GM21576 (cell line): ENCODE results near the gene TP53RK.

Experiments used
- ATAC-seq: cut with Tn5 transposase; IDR thresholded peaks from one replicate; pipeline ENCODE4 v1.9.1; 2021; ENCODE audit warnings: mild to moderate bottlenecking, moderate library complexity; ENCODE audit not compliant: unreplicated experiment

Gene TP53RK

GRCh38 chr20:46708172-46708860 is 19.1 kb upstream of the TP53RK start:
- no peak for ATAC-seq

- ATAC-seq, result no peak
Measured at GRCh38 chr20:46706242-46706641, 17.0 kb upstream of the TP53RK start.

- ATAC-seq, result no peak
Measured at GRCh38 chr20:46705378-46705729, 16.1 kb upstream of the TP53RK start.

- no peak for ATAC-seq
Measured at GRCh38 chr20:46704714-46705377, 15.6 kb upstream of the TP53RK start.

GRCh38 chr20:46703435-46703834 is 14.2 kb upstream of the TP53RK start:
- ATAC-seq, result no peak

GRCh38 chr20:46702447-46703203 is 13.4 kb upstream of the TP53RK start:
- ATAC-seq, result no peak

DNA sequence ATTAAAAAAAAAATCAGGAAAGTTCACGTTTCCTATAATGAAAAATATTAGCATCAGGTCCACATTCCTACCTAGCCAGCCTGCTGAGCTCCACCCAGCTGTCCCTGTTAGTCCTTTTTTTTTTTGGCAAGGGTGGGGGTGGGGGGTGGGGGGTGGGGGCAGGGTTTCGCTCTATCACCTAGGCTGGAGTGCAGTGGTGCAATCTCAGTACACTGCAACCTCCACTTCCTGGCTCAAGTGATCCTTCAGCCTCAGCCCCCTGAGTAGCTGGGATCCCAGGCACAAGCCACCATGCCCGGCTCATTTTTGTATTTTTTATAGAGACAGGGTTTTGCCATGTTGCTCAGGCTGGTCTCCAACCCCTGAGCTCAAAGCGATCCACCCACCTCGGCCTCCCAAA is 12.7 kb upstream of the TP53RK start:
- no peak for ATAC-seq

- no peak for ATAC-seq
Measured at GRCh38 chr20:46701556-46701955, 12.3 kb upstream of the TP53RK start.

DNA sequence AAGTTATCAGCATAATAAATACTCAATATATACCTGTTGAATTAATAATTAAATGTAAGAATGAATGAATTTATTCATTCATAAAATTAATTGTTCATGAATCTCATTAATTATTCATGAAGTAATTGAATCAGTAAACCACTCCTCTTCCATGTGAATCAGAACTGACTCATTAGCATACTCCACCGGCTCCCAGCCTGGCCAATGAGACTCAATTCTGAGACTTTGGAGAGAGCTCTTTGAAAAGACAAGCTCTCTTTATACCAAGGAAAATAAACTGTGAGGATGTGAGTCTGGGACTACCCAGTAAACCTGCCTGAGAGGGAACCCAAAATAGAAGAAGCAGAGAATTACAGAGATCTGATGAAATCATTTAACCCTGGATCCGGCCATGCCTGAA is 11.8 kb upstream of the TP53RK start:
- no peak for ATAC-seq

DNA sequence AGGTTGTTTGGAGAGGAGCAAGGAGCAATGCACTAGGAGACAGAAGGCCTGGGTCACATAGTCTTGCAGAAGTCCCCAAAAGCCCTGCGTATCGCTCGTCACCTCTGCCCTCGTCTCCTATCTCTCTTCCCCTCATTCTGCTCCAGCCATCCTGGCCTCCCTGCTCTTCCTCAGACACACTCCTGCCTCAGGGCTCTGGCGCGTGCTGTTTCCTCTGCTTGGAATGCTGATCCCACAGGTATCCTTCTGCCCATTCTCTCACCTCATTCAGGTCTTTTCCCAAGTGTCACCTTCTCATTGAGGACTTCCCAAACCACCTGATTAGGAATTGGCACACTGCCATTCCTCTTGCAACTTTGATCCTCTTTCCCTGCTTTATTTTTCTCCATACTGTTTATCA is 11.2 kb upstream of the TP53RK start:
- ATAC-seq, result no peak

DNA sequence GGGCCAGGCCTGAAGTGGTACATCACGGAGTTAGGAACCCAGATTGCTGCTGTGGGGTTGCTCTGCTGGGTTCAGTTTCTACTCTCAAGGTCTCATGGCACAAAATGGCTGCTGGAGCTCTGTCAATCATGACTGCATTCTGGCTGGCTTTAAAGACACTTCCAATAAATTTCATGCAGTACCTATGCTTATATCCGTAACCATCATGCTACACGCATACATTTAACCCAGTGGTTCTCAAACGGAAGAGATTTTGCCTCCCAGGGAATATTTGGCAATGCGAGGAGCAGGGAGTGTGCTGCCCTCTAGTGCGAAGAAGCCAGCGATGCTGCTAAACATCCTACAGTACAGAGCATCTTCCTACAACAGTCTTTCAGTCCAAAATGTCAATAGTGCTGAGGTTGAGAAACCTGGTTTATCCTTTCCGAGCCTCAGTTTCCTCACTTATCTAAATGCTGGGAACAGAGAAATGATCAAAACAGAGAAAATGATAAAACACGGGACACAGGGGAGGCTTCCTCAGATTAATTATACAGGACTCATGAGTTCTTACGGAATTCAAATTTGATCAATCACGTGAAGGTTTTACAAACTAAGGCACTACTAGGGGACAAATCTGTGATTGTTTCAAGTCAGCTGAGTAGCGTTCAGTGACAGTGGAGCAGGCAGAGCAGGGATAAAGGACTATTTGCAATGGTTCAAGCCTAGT is 10.6 kb upstream of the TP53RK start:
- ATAC-seq, result no peak

DNA sequence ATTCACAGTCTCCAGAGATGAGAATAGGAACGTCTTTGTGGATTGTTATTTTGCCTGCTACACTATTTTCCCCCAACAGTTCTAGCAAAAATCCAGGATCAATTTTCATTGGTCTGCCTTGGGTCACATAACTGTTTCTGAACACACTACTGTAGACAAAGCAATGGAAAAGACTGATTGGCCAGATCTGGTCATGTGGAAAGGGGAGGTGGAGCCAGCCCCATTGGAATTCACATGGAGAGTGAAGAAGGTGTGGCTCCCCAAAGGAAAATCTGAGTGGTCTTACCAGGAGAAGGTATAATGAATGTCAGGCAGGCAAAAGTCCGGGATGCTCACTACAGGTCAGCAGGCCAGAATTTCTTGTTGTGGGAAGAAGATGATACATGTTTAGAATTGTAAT is 9.5 kb upstream of the TP53RK start:
- no peak for ATAC-seq

DNA sequence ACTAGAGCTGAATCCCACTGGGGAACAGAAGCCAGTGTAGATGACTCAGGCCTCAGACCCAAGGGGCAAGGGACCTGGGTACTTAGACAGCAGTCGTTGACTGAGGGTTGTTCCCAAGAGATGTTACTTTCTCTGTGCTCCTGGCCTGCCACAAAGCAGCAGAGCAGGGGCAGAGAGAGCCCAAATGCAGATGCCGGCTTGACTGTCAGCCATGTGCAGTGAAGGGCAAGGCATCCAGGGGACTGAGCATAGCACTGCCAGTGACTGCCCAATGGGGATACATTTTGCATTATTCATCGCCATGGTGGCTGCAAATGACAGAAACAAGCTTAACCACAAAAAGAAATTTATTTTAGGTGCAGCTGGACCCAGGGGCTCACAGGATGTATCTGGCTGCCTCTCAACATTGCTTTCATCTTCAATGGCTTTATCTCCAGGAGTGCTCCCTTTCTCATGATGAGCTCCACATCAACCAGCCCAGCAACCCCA is 7.6 kb upstream of the TP53RK start:
- no peak for ATAC-seq

- no peak for ATAC-seq
Measured at GRCh38 chr20:46695892-46696291, 6.6 kb upstream of the TP53RK start.

- no peak for ATAC-seq
Measured at GRCh38 chr20:46694484-46694883, 5.2 kb upstream of the TP53RK start.

GRCh38 chr20:46691196-46691595 is 2.0 kb upstream of the TP53RK start:
- ATAC-seq, result no peak

- ATAC-seq, result no peak
Measured at GRCh38 chr20:46690219-46691106, 1.2 kb upstream of the TP53RK start.

DNA sequence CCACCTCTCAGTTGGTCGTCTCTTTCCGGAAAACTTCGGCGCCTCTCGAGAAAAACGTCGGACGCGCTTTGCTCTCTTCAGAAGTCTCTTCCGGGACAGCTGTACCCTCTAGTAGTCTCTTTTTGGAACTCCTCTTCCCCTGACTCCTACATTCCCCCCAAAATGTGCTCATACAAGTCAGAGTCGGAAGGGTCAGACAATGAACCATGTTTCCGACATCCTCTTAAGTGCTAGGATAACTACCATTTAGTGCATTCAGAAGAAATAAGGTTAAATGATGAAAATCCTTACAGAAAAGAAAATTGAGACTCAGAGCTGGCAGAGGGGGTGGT is 476 bp upstream of the TP53RK start:
- no peak for ATAC-seq

DNA sequence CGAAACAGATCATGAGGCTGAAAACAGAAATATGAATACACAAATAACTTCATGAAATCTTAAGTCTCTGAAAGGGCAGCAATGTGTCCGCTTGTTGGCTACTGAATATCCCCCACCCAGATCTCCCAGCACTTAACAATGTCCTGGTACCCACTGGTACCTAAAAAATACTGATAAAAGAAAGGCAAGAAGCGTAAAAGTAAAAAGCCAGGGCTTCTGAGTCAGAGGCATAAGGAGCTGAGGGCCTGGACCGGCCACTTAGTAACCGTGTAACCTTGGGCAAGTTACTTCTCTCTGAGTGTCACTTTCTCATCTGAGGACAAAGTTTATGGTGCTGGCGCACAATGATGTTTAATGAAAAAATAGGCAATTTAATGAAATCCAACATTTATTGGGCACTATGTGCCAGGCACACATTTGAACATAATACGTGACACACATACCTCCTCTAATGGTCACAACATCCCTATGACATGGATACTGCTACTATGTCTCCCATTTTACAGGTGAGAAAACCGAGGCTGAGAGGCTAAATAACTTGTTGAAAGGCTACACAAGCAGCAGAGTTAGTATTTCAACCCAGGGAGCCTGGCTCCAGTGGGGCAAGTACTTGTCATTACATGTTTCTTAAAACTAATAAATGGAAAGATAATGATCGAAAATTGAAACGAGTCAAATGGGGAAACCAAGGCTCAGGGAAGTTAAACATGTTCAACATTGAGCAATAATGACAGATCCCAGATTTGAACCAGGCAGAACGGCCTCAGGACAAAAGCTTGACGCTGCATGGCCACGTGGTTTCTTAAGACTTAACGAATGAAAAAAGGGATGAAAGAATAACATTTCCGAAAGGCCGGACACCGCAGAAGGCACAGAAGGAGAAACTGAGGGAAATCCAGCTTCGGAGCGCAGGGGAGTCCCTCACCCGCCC is 828 bp downstream of the TP53RK start:
- ATAC-seq, result no peak
